CMK (cell line): ENCODE measurements around the gene PADI1.
"Not testable (repeated sequence)": the region's sequence is repeated elsewhere in the genome, so short reads cannot be mapped to it uniquely, and the experiment has no call there.

ENCODE experiments used
- DNase-seq: peaks from one replicate; pipeline ENCODE4 v3.0.0-alpha.2; 2010; ENCODE audit warnings: low read depth

Gene PADI1

DNA sequence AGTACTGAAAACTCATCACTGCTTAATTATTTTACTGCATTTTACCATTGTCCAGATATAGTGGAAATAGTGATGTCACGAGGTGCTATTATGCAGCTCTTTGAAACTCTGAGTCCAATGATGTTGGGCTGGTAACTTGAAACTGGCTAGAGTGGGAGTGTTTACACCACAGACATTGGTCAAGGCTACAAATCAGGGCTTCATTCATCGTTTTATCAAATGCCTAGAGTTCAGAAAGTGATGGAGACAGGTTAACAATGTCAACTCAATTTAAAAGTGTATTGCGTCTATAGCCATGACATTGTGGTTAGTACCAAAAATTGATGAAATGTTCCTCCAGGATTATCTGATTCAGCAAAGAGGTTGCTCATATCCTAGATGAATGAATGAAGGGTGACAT lies 12.7 kb downstream of the PADI1 start:
- no peak for DNase-seq

DNA sequence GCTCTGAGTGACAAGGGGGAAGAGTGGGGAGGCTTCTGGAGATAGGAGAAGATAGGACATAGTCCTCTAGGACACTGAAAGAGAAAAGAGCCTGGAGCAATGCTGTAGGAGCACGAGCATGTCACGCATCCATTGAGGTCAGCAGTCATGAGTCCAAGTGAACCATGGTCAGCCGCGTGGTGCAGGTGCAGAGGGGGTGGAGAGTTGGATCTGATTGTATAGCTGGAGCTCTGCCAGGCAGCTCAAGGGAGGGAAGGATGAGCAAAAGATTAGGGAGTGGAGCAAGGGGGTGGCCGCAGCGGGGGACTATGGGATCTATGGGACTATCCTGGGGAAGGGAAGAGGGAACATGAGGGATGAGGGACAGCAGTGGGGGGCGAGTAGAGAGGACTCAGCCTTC lies 14.0 kb downstream of the PADI1 start:
- DNase-seq: no peak

DNA sequence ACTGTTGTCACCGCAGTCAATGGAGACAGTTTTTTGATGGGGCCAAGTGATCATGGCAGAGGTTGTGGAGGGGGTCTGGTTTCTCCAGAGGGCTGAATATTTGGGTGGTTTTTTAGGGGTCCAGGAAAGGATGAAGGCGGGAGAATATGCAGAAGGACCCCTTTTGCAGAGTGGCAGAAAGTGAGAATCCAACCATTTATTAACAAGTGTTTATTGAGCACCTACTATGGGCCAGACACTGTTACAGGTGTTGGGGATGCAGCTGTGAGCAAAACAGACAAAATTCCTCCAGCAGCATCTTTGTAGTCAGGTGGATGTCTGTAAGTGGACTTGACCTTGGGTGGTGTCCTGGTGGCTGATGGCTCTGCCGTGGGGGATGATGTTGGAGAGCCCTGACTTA lies 15.4 kb downstream of the PADI1 start:
- DNase-seq: no peak

DNA sequence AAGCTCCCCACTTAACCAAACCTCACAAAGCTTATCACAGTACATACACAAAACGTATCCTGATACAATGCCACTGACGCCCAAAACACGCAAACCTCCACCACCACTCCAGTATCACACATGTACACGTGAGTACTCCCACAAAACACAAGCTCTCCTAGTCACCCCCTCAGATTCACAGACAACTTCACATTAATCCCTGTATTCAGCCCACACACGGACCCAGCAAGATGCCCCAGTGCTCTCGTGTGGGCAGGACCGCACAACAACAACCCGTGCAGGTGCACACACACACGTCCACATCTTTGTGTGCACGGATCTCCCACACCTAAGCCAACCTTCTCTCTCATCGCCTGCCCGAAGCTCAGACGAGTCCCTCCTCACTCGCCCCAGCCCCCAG lies 17.6 kb downstream of the PADI1 start:
- DNase-seq: no peak

DNA sequence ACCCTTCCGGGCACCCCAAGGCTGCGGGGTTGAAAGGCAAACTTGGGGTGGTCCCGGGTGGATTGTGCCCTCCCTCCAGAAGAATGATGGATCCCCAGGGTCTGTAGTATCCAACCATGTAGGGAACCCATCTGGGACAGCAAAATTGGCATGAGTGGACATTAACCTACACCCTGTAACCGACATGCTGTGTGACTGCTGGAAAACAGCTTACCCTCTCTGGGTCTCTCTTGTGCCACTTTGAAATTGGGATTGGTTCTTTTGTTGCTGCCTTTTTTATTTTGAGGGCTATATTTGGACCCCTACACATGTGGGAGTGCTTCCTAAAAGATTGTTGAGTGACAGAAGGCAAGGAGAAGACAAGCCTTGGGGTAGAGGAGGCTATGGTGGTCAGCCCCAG lies 19.5 kb downstream of the PADI1 start:
- DNase-seq: no peak

DNA sequence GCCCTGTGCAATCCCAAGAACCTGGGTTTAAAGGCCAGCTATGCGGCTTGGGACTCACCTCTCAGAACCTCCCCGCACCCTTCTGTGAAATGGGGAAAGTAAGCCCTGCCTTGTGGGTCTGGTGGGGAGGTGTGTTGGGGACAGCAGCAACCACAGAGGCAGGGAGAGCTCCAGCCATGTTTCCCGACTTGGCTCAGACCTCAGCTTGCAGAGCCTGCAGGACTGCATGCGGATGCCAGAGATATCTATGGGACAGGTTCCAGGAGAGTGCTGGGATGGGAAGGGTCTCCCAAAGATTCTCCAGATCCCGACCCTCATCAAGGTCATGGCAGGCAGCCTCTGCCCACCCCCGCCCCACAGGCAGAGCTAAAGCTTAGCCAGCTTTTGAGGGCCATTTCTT lies 20.2 kb downstream of the PADI1 start:
- DNase-seq: no peak

DNA sequence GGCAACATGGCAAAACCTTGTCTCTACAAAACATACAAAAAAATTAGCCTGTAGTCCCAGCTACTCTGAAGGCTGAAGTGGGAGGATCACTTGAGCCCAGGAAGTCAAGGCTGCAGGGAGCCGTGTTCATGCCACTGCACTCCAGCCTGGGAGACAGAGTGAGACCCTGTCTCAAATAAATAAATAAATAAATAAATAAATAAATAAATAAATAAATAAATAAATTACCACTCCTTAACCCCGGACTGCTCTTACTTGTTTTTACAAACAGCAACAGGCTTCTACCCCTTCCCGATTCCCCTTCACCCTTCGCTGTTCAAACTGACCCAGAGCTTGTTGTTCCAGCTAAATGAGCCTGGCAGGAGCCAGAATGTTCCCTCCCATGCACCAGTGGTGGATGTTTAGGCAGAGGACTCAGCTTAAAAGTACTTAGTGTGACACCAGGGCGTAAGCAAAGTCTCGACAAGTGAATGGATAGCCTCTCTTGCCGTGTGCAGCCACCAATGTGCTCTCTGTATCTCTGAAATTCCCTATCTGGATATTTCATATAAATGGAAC lies 22.5 kb downstream of the PADI1 start:
- no peak for DNase-seq

DNA sequence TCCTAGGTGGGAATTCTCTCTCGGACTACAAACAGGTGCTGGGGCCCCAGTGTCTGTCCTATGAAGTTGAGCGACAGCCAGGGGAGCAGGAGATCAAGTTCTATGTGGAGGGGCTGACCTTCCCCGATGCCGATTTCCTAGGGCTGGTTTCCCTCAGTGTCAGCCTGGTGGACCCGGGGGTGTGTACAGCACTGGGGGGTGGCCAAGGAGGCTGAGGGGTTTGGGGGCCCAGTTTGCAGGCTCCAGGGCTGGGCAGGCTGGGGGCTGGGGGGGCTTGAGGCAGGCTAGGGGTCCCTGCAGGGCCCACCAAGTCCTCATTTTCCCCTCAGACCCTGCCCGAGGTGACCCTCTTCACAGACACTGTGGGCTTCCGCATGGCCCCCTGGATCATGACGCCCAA lies 23.7 kb downstream of the PADI1 start:
- no peak for DNase-seq

DNA sequence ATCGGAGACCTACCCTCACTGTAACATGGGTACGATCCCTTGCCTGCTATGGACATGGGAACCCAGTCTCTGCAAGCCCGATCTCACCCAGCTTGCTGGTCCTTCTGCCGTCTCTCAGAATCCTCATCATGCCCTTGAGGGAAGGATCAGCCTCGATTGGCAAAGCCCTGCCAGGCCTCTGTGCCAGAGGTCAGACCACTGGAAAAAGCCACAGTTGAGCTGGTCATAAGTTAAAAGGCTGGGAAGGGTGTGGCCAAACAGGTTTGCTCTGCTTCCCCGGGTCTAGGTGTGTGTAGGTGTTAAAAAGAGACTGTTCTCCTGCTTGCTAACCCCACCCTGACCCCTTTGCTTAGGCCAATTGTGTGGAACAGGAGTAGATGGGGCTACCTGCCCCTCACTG lies 24.5 kb downstream of the PADI1 start:
- no peak for DNase-seq

DNA sequence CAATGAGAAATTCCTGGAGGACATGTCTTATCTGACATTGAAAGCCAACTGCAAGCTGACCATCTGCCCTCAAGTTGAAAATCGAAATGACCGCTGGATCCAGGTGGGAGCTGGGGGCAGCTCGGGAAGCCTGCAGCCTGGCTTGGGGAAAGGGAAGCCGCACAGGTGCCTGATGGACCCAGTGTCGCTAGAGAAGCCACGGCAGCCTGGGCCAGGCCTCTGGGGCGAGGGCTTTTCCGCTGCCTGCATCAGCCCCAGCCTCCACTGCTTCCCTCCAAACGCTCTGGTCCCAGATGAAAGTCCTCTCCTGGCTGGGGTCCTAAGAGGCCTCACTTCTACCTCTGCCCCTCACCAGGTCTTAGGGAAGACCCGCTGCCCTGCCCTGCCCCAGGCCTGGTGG lies 25.2 kb downstream of the PADI1 start:
- no peak for DNase-seq

DNA sequence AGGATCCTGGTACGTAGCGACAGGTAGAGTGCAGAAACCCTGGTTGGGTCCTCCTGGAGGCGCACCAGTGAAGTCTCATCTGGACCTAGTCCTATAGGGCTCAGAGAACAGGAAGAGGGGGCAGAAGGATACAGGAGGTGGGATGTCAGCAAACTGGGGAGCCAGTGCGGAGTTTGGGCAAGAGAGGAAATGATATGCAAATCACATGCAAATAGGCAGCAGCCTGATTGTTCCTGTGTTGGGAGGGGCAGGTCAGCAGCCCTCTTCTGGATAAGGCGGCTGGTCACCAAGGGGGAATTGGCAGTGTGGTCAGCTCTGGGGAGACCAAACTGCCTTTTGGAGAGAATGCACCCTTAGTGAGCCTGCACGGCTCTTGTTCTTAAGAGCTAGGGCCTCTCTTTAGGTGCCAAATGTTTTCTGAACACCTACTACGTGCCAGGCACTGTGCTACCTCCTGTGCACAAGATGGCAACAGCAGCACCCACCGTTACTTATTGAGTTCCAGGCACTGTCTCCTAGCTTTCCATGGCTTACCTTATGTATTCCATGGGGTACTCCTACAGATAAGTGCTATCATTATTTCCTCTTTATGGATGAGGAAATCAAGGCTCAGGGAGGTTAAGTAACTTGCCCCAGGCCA lies 25.9 kb downstream of the PADI1 start:
- no peak for DNase-seq

DNA sequence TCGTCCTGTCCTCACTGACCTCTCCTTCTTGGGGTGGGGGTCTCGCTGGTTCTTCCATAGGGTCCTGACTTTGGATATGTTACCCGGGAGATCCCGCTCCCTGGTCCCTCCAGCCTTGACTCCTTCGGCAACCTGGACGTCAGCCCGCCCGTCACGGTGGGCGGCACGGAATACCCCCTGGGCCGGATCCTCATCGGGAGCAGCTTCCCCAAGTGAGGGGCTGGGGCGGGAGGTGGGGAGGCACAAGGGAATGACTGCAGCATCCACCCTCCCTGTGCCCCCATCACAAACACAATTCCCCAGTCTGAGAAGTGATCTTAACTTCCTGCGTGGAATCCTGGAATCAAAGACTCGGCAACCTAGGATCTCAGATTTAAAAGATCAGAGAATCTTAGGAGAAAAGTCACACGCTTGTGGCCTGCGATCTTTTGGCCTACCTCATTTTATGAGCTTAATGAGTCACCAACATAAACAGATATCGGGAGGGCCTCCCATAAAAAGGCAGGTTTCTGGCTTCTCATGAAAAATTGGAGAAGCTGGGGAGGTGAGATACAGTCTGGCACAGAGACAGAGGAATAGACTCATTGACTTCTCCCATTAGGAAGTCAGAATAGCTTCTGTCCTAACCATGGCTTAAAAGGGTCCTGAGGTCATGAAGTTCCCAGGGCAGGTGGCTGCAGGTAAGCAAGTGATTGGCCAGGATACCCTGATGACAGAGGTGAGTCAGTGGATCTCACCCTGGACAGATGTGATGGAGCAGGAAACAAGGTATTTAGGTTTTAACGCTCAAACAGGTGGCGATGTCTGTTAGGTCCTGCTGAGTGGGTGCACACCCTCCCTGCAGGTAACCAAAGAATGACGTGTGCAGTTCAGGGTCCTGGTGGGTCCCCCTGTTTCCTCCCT lies 28.1 kb downstream of the PADI1 start:
- no peak for DNase-seq

DNA sequence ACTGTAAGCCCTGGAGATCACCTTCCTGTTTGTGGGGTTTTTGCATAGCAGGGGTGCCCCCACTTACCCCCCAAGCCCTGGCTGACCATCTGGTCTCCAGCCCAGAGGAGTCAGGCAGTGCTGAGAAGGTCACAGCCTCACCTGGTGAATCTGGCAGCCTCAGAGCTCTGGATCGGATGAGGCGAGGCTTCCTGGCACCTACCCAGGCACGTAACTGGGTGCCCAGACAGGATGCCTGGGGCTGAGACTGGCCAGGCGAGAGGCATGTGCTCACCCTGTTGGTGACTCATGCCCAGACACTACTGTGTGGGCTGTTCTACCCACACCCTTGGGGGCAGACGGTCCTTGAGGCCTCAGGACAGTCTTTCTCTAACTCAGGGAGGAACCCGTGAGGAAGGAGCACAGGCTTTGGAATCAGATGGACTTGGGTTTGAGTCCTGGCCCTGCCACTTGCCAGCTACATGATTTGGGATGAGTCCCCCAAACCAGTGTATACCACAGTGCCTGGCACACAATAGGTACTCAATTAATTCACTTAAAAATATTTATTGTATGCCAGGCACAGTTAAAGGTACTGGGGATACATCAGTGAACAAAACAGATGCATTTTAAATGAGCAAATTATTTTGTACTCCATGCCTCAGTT lies 28.9 kb downstream of the PADI1 start:
- DNase-seq: no peak

DNA sequence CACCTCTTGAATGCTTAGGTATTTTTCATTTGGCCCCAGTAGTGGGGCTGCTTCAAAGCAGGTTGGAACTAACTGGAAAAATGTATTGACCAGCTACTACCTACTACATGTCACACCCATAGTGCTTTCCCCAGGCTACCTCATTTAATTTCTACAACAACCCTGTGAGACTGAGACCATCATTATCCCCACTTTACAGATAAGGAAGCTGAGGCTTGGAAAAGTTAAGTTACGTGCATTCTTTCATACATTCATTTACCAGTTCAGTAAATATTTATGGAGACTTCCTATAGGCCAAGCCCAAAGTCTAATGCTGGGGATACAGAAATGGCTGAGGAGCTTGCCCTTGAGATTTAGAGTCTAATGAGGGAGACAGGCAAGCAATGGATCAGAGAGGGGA lies 29.5 kb downstream of the PADI1 start:
- no peak for DNase-seq

DNA sequence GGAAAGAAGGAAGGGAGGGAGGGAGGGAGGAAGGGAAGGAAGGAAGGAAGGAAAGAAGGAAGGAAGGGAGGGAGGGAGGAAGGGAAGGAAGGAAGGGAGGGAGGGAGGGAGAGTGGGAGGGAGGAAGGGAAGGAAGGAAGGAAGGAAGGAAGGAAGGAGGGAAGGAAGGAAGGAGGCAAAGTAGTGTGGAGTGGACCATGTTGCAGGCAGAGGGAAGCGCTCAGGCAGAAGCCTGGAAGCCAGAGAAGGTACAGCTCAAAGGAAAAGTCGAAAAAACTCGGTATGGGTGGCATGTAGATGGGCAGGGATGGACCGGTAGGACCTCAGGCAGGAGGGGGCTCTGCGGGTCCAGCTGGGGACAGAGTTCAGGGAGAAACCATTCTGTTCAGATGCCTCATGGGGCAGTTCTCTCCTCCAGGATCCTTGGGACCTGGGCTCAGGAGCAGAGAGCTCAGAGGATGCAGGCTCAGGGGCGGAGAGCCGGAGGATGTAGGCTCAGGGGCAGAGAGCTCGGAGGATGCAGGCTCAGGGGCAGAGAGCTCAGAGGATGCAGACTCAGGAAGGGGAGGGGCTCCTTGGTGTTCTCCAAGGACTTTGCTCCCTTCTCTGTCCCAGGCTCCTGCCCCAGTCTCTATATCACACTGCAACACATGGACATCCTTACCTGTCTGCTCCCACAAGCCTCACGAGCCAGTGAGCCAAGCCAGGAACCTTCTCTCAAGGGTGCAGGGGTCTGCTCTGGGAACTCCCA lies 30.4 kb downstream of the PADI1 start:
- DNase-seq: no peak

DNA sequence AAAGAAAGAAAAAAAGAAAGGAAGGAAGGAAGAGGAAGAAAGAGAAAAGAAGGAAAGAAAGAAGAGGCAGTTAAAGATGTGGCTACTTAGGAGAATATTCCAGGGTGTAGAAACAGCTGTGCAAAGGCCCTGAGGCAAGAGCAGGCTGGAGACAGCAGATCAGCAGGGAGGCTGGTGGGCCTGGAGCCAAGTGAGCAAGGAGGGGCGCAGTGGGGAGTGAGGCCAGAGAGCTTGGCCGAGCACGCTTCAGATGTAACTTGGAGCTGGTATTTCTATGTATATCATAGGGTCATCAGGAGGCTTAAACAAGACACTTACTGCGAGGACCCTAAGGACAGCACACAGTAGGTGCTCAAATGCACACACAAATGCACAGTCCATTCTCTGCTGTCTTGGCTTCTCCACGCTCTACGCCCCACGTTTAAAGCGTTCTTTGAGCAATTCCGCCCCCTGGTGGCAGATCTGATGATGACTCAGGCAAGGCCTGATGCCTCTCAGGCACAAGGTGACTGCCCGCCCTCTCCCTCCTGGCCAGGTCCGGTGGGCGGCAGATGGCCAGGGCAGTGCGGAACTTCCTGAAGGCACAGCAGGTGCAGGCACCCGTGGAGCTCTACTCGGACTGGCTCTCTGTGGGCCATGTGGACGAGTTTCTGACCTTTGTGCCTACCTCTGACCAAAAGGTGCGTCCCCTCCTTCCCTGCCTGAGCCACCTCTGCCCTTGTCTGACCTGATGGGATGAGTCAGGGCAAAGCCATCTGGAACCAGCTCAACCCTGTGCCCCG lies 32.0 kb downstream of the PADI1 start:
- peak; percentile 71 for DNase-seq

DNA sequence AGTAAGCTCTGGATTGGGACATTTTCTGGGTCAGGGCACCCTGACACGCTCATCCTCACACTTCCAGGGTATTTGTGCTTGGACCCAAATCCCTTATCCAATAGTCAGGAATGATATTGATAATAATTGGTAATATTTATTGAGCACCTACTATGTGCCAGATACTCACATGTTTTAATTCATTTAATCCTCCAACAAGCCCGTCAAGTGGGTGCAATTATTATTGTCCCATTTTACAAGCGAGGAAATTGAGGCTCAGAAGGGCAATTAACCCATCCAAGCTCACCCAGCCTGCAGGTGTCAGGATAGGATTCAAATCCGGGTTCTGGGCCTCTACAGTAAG lies 32.6 kb downstream of the PADI1 start:
- no peak for DNase-seq

DNA sequence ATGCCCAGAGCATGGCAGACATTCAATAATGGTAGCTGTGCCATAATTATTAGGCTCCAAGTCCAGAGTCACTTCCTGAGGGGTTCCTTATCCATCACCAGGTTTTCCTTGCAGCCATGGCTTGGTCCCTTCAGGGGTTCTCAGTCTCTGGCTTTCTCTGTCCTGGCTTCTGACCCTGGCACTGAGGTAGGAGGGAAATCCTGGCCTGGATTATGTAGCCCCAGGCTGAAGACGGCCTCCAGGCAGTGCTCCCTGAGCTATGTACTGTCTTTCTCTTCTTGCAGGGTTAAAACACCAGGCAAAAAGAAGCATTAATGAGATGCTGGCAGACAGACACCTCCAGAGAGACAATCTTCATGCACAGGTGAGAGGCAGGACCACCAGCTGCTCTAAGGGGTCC lies 34.5 kb downstream of the PADI1 start:
- DNase-seq: peak; percentile 95

DNA sequence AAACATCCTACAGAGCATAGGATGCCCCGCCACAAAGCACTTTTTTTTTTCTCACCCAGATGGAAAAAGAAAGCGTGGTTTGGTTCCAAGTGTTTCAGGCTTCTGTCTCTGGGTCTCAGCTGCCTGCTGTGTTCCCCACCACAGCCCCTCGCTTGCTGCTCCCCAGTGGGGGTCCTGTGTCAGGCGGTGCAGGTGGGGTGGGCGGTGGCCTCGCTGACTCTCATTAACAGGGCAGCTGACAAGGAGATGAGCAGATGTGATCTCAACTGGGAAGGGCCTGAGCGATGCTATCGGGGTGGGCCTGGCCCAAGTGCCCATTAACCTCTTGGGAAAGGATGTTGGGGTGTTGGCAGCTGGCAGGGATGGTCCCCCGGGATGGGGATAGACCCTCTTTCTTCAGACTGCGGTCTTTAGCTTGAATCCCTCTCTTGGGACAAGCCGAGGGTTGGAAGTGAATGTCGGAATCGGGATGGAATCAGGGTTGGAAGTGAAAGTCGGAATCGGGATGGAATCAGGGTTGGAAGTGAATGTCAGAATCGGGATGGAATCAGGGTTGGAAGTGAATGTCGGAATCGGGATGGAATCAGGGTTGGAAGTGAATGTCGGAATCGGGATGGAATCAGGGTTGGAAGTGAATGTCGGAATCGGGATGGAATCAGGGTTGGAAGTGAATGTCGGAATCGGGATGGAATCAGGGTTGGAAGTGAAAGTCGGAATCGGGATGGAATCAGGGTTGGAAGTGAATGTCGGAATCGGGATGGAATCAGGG lies 36.3 kb downstream of the PADI1 start:
- DNase-seq: not testable (repeated sequence)

DNA sequence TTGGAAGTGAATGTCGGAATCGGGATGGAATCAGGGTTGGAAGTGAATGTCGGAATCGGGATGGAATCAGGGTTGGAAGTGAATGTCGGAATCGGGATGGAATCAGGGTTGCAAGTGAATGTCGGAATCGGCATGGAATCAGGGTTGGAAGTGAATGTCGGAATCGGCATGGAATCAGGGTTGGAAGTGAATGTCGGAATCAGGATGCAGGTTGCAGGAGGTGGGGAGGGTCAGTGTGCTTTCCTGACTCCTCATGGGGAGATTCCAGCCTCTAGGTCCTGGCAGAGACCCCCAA lies 36.8 kb downstream of the PADI1 start:
- DNase-seq: not testable (repeated sequence)

DNA sequence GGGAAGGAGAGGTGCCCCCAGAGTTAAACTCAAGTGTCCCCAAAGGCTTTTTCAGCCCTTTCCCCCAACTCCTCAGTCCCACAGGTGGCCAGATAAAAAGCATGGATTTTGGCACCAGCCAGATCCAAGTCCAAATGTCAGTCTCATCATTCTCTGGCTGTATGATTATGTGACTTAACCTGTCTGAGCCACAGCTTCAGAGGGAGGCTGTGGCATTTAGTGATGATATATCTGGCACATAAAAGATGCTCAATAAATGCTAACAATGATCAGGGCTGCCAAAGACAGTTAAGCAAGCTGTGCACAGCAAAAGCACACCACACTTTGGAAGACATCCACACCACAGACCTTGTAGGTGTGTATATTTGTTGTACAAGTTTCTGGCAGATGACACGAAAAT lies 38.3 kb downstream of the PADI1 start:
- no peak for DNase-seq
